ENCODE results near the gene PPARA. TPM values are rescaled to one million over a fixed set of nuclear protein-coding genes. Genes with fewer than 3 reads are reported as not detected.

Gene PPARA
- total and polyA plus RNA-seq, 2 experiments from 2014 or later = 8.7 to 14.4 TPM

DNA sequence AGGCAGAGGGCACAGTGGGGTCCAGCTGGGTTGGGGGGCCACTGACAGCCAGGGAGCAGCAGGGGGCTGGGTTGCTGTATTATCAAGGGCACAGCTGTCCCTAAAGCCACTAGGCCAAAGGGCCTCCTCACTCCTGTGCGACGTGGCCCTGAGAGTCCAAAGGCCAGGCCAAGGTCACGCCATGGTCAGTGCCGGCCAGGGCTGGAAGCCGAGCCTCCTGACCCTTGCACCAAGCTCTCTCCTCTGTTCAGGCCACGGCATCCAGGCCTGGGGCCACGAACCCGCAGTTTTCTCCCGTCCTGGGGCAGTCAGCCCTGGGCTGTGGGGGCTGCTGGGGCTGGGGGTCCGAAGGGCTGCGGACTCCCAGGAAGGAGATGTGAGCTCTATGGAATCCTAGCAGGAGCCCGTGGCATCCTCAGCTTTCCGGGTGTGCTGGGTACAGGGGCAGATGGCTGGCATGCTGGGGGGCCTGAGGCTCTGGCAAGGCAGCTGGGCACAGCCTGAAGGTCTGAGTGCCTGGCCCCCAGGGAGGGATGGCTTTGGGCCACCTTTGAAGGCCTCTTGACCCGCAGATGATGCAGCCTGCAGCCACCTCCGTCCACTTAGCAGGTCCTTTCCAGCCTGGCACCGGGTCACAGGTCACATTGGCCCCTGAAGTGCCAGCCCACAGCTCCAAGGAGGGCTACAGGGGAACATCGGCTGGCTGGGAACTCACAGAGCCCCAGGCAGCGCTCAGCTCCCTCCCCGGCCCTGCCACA lies 17.3 kb upstream of the PPARA start:
- H3K36me3 ChIP-seq (ENCODE audit: low read depth) = no peaks in the 10 kb centered on the region
- H3K27me3 ChIP-seq (replicated peaks; ENCODE audit: insufficient read depth) = no peaks in the 10 kb centered on the region
- no peaks in the 10 kb centered on the region for H3F3A ChIP-seq (ENCODE audit: insufficient read depth)
- TF ChIP-seq EZH2phosphoT487 (IDR thresholded peaks at IDR 0.05; ENCODE audit: insufficient read depth, low read depth) = no peak
- TF ChIP-seq EZH2 (IDR thresholded peaks at IDR 0.05; ENCODE audit: insufficient read depth, poor library complexity, severe bottlenecking) = no peak
- H3K9me3 ChIP-seq (ENCODE audit: low read depth) = no peaks in the 10 kb centered on the region
- H3K9ac ChIP-seq = no peak overlapping the region
- H3K79me2 ChIP-seq (ENCODE audit: insufficient read depth) = no peaks in the 10 kb centered on the region
- H3K4me1 ChIP-seq (ENCODE audit: insufficient read depth) = no peaks in the 10 kb centered on the region
- DNase-seq = no peak
- 85 to 92% methylated on average over 15 to 17 of the region's 19 CpGs for WGBS, 2 experiments (ENCODE audit: low coverage in 1 of 2, low lambda C conversion rate in 2 of 2, missing lambda C conversion rate in 2 of 2)
- H3K9me2 ChIP-seq (ENCODE audit: insufficient read depth) = no peaks in the 10 kb centered on the region
- no peak overlapping the region for H3K4me3 ChIP-seq
- no peaks in the 10 kb centered on the region for H4K20me1 ChIP-seq (ENCODE audit: insufficient read depth)
- H2AFZ ChIP-seq = no peak overlapping the region
- no peak overlapping the region for H3K27ac ChIP-seq
- in situ Hi-C loops (cut with MboI) = loop anchor here (25.0 kb wide), 1 partner anchor 404 kb away; the partner anchor contains the start of gene CELSR1
- H3K4me2 ChIP-seq (ENCODE audit: unreplicated experiment) = no peak overlapping the region

DNA sequence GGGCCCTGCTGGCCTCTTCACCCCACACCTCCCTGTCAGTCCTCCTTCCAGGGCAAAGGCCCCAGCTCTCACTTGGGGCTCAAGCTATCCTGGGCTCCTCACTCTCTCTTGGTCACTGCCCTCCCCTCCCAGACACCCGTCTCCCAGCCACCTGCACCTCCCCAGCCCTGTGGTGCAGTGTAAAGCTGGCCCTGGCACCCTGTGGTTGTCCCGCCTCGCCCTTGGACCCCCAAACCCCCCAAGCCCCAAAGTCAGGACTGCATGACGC lies 16.8 kb upstream of the PPARA start:
- no peak for TF ChIP-seq EZH2phosphoT487 (IDR thresholded peaks at IDR 0.05; ENCODE audit: insufficient read depth, low read depth)
- Histone ChIP-seq H3K27ac (no peak overlapping the region), H4K20me1 (ENCODE audit: insufficient read depth) (no peaks in the 10 kb centered on the region), H3K79me2 (ENCODE audit: insufficient read depth) (no peaks in the 10 kb centered on the region), H2AFZ (no peak overlapping the region), H3K9me2 (ENCODE audit: insufficient read depth) (no peaks in the 10 kb centered on the region), H3K4me3 (no peak overlapping the region), H3K4me1 (ENCODE audit: insufficient read depth) (no peaks in the 10 kb centered on the region), H3K36me3 (ENCODE audit: low read depth) (no peaks in the 10 kb centered on the region), H3K9ac (no peak overlapping the region), H3K27me3 (replicated peaks; ENCODE audit: insufficient read depth) (no peaks in the 10 kb centered on the region), H3K9me3 (ENCODE audit: low read depth) (no peaks in the 10 kb centered on the region), H3K4me2 (ENCODE audit: unreplicated experiment) (no peak overlapping the region), H3F3A (ENCODE audit: insufficient read depth) (no peaks in the 10 kb centered on the region)
- no peak for DNase-seq
- WGBS, 2 experiments (ENCODE audit: low coverage in 1 of 2, low lambda C conversion rate in 2 of 2, missing lambda C conversion rate in 2 of 2) = 75 to 89% methylated on average over 3 to 4 of the region's 4 CpGs
- in situ Hi-C loops (cut with MboI) = loop anchor here (25.0 kb wide), 1 partner anchor 404 kb away; the partner anchor contains the start of gene CELSR1

DNA sequence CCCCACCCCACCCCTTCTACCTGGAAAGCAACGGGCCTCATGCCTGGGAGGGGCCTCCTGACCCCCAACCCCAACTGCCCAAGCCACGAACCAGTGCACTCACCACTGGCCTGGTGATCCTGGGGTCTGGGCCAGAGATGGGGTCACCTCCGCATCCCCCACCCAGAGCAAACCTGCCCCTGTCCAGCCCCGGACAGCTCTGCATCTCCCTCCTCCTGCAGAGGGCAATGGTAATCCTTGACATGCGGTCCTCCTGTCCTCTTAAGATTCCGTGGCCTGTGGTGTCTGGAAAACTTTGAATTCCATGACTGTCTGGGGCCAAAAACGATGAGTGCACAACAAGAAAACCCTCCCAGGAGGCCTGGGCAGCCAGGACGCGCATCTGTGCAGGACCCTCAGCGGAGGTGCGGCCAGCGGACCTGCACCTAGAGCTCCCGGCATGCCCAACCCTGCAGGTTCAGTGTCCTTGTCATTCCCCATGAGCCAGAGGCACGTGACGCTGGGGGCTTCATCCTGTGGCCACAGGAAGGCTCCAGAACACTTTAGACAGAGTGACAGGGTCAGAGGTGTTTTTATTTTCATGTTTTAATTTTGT lies 16.1 kb upstream of the PPARA start:
- no peak overlapping the region for H3K27ac ChIP-seq
- no peaks in the 10 kb centered on the region for H3K36me3 ChIP-seq (ENCODE audit: low read depth)
- no peak overlapping the region for H3K9ac ChIP-seq
- no peak overlapping the region for H3K4me2 ChIP-seq (ENCODE audit: unreplicated experiment)
- H3F3A ChIP-seq (ENCODE audit: insufficient read depth) = no peaks in the 10 kb centered on the region
- no peaks in the 10 kb centered on the region for H3K79me2 ChIP-seq (ENCODE audit: insufficient read depth)
- H3K27me3 ChIP-seq (replicated peaks; ENCODE audit: insufficient read depth) = no peaks in the 10 kb centered on the region
- 86 to 87% methylated on average over 15 of the region's 15 CpGs for WGBS, 2 experiments (ENCODE audit: low coverage in 1 of 2, low lambda C conversion rate in 2 of 2, missing lambda C conversion rate in 2 of 2)
- no peaks in the 10 kb centered on the region for H3K4me1 ChIP-seq (ENCODE audit: insufficient read depth)
- in situ Hi-C loops (cut with MboI) = loop anchor here (25.0 kb wide), 1 partner anchor 403 kb away; the partner anchor contains the start of gene CELSR1
- TF ChIP-seq EZH2phosphoT487 (IDR thresholded peaks at IDR 0.05; ENCODE audit: insufficient read depth, low read depth) (no peak), EZH2 (IDR thresholded peaks at IDR 0.05; ENCODE audit: insufficient read depth, poor library complexity, severe bottlenecking) (no peak)
- no peaks in the 10 kb centered on the region for H3K9me3 ChIP-seq (ENCODE audit: low read depth)
- no peaks in the 10 kb centered on the region for H4K20me1 ChIP-seq (ENCODE audit: insufficient read depth)
- no peak overlapping the region for H2AFZ ChIP-seq
- no peak overlapping the region for H3K4me3 ChIP-seq
- H3K9me2 ChIP-seq (ENCODE audit: insufficient read depth) = no peaks in the 10 kb centered on the region
- no peak for DNase-seq

DNA sequence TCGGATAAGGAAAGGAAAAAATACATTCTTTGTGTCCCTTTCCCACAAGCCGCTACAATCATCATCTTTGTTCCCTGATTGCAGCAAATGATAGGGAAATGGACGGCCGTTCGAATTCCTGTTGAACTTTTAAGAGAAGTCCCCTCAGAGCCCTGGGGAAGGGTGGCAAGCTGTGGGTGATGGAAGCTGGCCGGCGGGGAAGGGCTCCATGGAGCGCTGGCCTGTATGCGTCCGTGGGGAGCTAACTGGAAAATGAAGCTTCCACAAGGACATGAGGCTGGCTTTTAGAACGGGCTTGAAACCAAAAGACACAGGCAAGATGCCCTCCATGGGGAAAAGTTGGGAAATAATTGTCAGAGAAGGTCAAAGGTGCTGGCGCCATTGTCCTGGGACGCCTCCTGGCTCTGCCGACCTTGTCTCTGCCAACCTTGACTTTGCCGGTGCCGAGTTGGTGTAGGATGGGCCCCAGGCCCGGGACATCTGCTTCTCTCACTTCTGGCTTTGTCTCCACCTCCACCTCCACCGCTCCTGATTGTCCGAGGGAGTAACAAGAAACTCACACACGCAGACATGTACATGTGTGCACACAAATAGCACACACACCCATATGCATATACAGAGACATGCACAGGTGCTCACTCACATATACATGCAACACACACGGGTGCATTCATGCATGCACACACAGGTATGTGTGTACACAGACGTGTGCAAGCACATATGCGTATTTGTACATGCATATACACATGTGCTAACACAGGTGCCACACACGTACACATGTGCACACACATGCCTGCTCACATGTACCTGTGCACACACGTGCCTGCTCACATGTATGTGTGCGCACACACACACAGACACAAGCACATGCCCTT lies 14.5 kb upstream of the PPARA start:
- in situ Hi-C loops (cut with MboI) = loop anchor here (25.0 kb wide), 1 partner anchor 401 kb away; the partner anchor contains the start of gene CELSR1
- no peak for DNase-seq
- H3K9ac ChIP-seq = no peak overlapping the region
- no peak overlapping the region for H3K4me3 ChIP-seq
- H3K9me2 ChIP-seq (ENCODE audit: insufficient read depth) = no peaks in the 10 kb centered on the region
- no peak overlapping the region for H3K27ac ChIP-seq
- no peaks in the 10 kb centered on the region for H3K79me2 ChIP-seq (ENCODE audit: insufficient read depth)
- H3F3A ChIP-seq (ENCODE audit: insufficient read depth) = no peaks in the 10 kb centered on the region
- 85 to 87% methylated on average over 26 of the region's 26 CpGs for WGBS, 2 experiments (ENCODE audit: low coverage in 1 of 2, low lambda C conversion rate in 2 of 2, missing lambda C conversion rate in 2 of 2)
- no peak overlapping the region for H3K4me2 ChIP-seq (ENCODE audit: unreplicated experiment)
- no peaks in the 10 kb centered on the region for H3K4me1 ChIP-seq (ENCODE audit: insufficient read depth)
- no peak overlapping the region for H2AFZ ChIP-seq
- H3K9me3 ChIP-seq (ENCODE audit: low read depth) = no peaks in the 10 kb centered on the region
- no peak for TF ChIP-seq EZH2 (IDR thresholded peaks at IDR 0.05; ENCODE audit: insufficient read depth, poor library complexity, severe bottlenecking)
- no peak for TF ChIP-seq EZH2phosphoT487 (IDR thresholded peaks at IDR 0.05; ENCODE audit: insufficient read depth, low read depth)
- no peaks in the 10 kb centered on the region for H3K27me3 ChIP-seq (replicated peaks; ENCODE audit: insufficient read depth)
- no peaks in the 10 kb centered on the region for H4K20me1 ChIP-seq (ENCODE audit: insufficient read depth)
- no peaks in the 10 kb centered on the region for H3K36me3 ChIP-seq (ENCODE audit: low read depth)

Data from GM23248 (cell line).